ENCODE results near the gene NADK. TPM values are rescaled to one million over a fixed set of nuclear protein-coding genes. Genes with fewer than 3 reads are reported as not detected.

NADK gene
- 81.3 and 86.2 TPM in 2 replicates for total RNA-seq (2021)
- Bru-seq, nascent RNA, result percentile 67 among the genes with signal in this experiment
- BruChase-seq, experiment 1, labeled RNA remaining after a 2-hour chase, result percentile 69 among the genes with signal in this experiment
- percentile 82 among the genes with signal in this experiment for BruChase-seq, experiment 2, labeled RNA remaining after a 6-hour chase
- long read RNA-seq, transcript NADK-201 (12 exons, 3,235 nt), result major isoform, 87 of 135 reads
- long read RNA-seq, partial matches to known transcripts, result 16 of 135 reads
- long read RNA-seq, other reads (novel, unspliced or antisense), result 30 of 135 reads

DNA sequence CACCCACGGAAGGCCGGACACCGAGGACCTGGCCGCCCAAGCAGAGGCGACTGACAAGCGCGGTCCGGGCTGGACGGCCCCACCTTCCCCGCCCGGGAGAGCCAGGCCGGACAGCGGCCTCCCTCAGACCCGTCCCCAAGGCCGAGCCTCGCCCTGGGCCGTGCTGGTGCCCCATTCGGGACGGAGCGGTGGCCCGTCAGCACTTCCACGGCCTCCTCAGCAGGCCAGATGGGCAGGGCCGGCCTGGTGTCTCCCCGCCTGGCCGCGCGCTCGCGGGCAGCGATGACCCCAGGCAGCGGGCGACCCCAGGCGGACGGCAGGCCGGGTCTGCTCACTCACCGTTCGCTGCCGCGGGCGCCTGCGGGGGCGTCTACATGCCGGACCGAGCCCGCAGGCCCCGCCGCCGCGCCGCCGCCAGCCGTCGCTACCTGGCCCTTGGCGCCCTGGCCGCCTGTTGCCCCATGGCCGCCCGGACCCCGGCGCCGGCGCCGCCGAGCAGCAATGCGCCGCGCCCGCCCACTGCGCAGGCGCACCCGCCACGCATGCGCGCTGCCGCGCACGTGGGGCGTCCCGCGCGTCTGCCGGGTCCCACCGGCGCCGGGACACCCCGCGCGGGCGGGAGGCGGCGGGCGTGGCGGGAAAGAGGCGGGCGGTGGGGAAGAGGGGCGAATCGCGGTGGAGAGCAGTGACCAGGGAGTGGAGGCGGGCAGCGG is at the start of gene NADK:
Gene NADK (minus strand): TSS at position 521 of the 713 bp plus-strand sequence. CDS start 13,064 bp downstream, outside the sequence.
- Histone ChIP-seq H3K27me3 (replicated peaks; ENCODE audit: insufficient read depth, low read depth, low read length, poor library complexity) (no peaks in the 10 kb centered on the region), H3K27ac (ENCODE audit: low read depth, low read length, poor library complexity, severe bottlenecking) (peak within 1 kb of the TSS; percentile 87), H3K4me3 (ENCODE audit: low read depth, low read length, poor library complexity, severe bottlenecking) (peak within 1 kb of the TSS; percentile 89), H3K9me3 (ENCODE audit: low read depth, low read length, poor library complexity, severe bottlenecking) (no peaks in the 10 kb centered on the region), H3K4me1 (ENCODE audit: insufficient read depth, low read length, poor library complexity, severe bottlenecking) (peaks cover 30% of the 10 kb centered on the region), H3K36me3 (ENCODE audit: insufficient read depth, low read length, poor library complexity, severe bottlenecking) (no peaks in the 10 kb centered on the region)
- intact Hi-C loops (cut with micrococcal nuclease; ENCODE audit: unreplicated experiment), result loop anchor here (5.0 kb wide), 1 partner anchor 129 kb away; no protein-coding TSS in a partner anchor
- CTCF ChIA-PET, result interaction anchor here (2.4 kb wide), 1 partner anchor 131 kb away, joined by 7 read pairs; no protein-coding TSS in a partner anchor
- BruUV-seq (replicated peaks), result no TSS peak
- TF ChIP-seq EZH2 (IDR thresholded peaks at IDR 0.05; ENCODE audit: borderline replicate concordance, low read depth, low read length, poor library complexity, severe bottlenecking), result no peak
- TF ChIP-seq, protein P1, sequence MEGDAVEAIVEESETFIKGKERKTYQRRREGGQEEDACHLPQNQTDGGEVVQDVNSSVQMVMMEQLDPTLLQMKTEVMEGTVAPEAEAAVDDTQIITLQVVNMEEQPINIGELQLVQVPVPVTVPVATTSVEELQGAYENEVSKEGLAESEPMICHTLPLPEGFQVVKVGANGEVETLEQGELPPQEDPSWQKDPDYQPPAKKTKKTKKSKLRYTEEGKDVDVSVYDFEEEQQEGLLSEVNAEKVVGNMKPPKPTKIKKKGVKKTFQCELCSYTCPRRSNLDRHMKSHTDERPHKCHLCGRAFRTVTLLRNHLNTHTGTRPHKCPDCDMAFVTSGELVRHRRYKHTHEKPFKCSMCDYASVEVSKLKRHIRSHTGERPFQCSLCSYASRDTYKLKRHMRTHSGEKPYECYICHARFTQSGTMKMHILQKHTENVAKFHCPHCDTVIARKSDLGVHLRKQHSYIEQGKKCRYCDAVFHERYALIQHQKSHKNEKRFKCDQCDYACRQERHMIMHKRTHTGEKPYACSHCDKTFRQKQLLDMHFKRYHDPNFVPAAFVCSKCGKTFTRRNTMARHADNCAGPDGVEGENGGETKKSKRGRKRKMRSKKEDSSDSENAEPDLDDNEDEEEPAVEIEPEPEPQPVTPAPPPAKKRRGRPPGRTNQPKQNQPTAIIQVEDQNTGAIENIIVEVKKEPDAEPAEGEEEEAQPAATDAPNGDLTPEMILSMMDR (conservative IDR thresholded peaks at IDR 0.05; ENCODE audit: low read depth, low read length), result no peak
- peak; percentile 78 for DNase-seq (ENCODE audit: low spot score)
- POLR2A ChIA-PET (ENCODE audit: low non-redundant PET), result no interaction called here

GRCh38 chr1:1827089-1827848 is 49.0 kb upstream of the NADK start:
- Histone ChIP-seq H3K27ac (ENCODE audit: low read depth, low read length, poor library complexity, severe bottlenecking) (peak overlapping the region; percentile 63), H3K4me1 (ENCODE audit: insufficient read depth, low read length, poor library complexity, severe bottlenecking) (peaks cover 26% of the 10 kb centered on the region), H3K36me3 (ENCODE audit: insufficient read depth, low read length, poor library complexity, severe bottlenecking) (peaks cover 37% of the 10 kb centered on the region), H3K9me3 (ENCODE audit: low read depth, low read length, poor library complexity, severe bottlenecking) (no peaks in the 10 kb centered on the region), H3K4me3 (ENCODE audit: low read depth, low read length, poor library complexity, severe bottlenecking) (no peak overlapping the region), H3K27me3 (replicated peaks; ENCODE audit: insufficient read depth, low read depth, low read length, poor library complexity) (no peaks in the 10 kb centered on the region)
- TF ChIP-seq, protein P1 (conservative IDR thresholded peaks at IDR 0.05; ENCODE audit: low read depth, low read length), result no peak
- TF ChIP-seq EZH2 (IDR thresholded peaks at IDR 0.05; ENCODE audit: borderline replicate concordance, low read depth, low read length, poor library complexity, severe bottlenecking), result no peak
- intact Hi-C loops (cut with micrococcal nuclease; ENCODE audit: unreplicated experiment), result no loop called here
- CTCF ChIA-PET, result interaction anchor here (1.5 kb wide), 1 partner anchor 81 kb away, joined by 4 read pairs; no protein-coding TSS in a partner anchor
- POLR2A ChIA-PET (ENCODE audit: low non-redundant PET), result no interaction called here
- DNase-seq (ENCODE audit: low spot score), result peak; percentile 61
- BruUV-seq (replicated peaks), result no TSS peak

DNA sequence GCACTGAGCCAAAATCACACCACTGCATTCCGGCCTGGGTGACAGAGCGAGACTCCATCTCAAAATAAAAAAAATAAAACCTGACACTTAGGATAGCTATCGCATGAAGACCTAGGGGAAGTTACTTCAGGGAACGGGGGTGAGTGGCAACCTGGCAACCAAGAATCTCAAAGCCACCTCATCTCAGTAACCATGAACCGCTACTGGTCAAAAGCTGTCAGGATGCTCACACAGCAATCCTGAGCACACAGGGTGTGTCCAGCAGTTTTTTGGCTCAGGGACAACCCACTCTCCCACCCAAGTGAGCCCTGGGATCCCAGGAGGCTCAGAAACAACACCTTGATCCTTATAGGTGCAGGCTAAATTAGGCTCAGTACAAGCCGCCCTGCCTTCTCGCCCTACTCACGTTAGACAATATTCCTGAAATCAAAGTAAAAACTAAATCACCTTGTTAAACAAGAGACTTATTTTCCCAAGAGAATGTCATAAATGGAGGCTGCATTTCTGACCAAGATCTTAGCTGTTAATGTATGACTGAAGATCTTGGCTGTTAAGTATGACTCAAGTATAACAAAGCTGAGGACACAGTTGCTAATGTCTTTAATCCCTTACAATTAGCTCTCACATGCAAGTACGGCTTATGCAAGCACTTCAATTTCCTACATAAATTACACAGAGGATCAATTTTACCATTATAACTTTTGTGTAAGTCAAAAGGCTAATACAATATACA is 48.3 kb upstream of the NADK start:
- peak; percentile 74 for DNase-seq (ENCODE audit: low spot score)
- Histone ChIP-seq H3K36me3 (ENCODE audit: insufficient read depth, low read length, poor library complexity, severe bottlenecking) (peaks cover 42% of the 10 kb centered on the region), H3K27me3 (replicated peaks; ENCODE audit: insufficient read depth, low read depth, low read length, poor library complexity) (no peaks in the 10 kb centered on the region), H3K9me3 (ENCODE audit: low read depth, low read length, poor library complexity, severe bottlenecking) (no peaks in the 10 kb centered on the region), H3K27ac (ENCODE audit: low read depth, low read length, poor library complexity, severe bottlenecking) (peak overlapping the region; percentile 63), H3K4me3 (ENCODE audit: low read depth, low read length, poor library complexity, severe bottlenecking) (no peak overlapping the region), H3K4me1 (ENCODE audit: insufficient read depth, low read length, poor library complexity, severe bottlenecking) (peaks cover 26% of the 10 kb centered on the region)
- BruUV-seq (replicated peaks), result no TSS peak
- ChIA-PET POLR2A (ENCODE audit: low non-redundant PET) (no interaction called here), CTCF (interaction anchor here (1.5 kb wide), 1 partner anchor 82 kb away, joined by 4 read pairs; no protein-coding TSS in a partner anchor)
- no peak for TF ChIP-seq EZH2 (IDR thresholded peaks at IDR 0.05; ENCODE audit: borderline replicate concordance, low read depth, low read length, poor library complexity, severe bottlenecking)
- TF ChIP-seq, protein P1 (conservative IDR thresholded peaks at IDR 0.05; ENCODE audit: low read depth, low read length), result no peak
- intact Hi-C loops (cut with micrococcal nuclease; ENCODE audit: unreplicated experiment), result no loop called here

Data from A673 (cell line).